Measurements from ENCODE around the gene SAMD13. TPM values are rescaled to one million over a fixed set of nuclear protein-coding genes. Genes with fewer than 3 reads are reported as not detected.
A peak's percentile ranks its signal among the peaks of the same experiment; 100 is the strongest.

The SAMD13 gene
- total and polyA plus RNA-seq, 4 donors: 0.30 to 3.4 (median 0.65) TPM

GRCh38 chr1:84293766-84294165 lies 7.7 kb upstream of the SAMD13 start:
- peaks cover 0 to 4% (median 0%) of the 10 kb centered on the region in 4 donors for H3K9me3 ChIP-seq (ENCODE audit: control insufficient read depth in 4 of 4, insufficient read depth in 3 of 4, low read length in 3 of 4)
- no peak overlapping the region for H3K4me3 ChIP-seq
- H3K36me3 ChIP-seq (ENCODE audit: control insufficient read depth in 4 of 4, insufficient read depth in 4 of 4, low read length in 4 of 4): no peaks in the 10 kb centered on the region
- no peak overlapping the region for H3K27ac ChIP-seq (ENCODE audit: low read depth in 1 of 2, low read length in 1 of 2)
- no peak overlapping the region for H3K9ac ChIP-seq (ENCODE audit: insufficient read depth in 1 of 2, low read length in 2 of 2)
- 88 to 89% methylated on average over 2 of the region's 2 CpGs for WGBS, 2 donors
- peaks cover 0 to 2% (median 0%) of the 10 kb centered on the region in 5 donors for H3K4me1 ChIP-seq (ENCODE audit: control insufficient read depth in 5 of 5, insufficient read depth in 5 of 5, low read length in 5 of 5)
- no peak for TF ChIP-seq CTCF (IDR thresholded peaks at IDR 0.05; ENCODE audit: control extremely low read depth, extremely low read depth)
- no peaks in the 10 kb centered on the region for H3K27me3 ChIP-seq (ENCODE audit: control insufficient read depth in 3 of 3, insufficient read depth in 3 of 3, low read length in 2 of 3)
- no peak for DNase-seq
- no peak for ATAC-seq (ENCODE audit: insufficient read depth, low FRiP score)

GRCh38 chr1:84294751-84295150 lies 6.8 kb upstream of the SAMD13 start:
- ATAC-seq (ENCODE audit: insufficient read depth, low FRiP score) (no peak), DNase-seq (no peak)
- peaks cover 0 to 2% (median 0%) of the 10 kb centered on the region in 4 donors for H3K9me3 ChIP-seq (ENCODE audit: control insufficient read depth in 4 of 4, insufficient read depth in 3 of 4, low read length in 3 of 4)
- no peak overlapping the region for H3K9ac ChIP-seq (ENCODE audit: insufficient read depth in 1 of 2, low read length in 2 of 2)
- no peak overlapping the region for H3K4me3 ChIP-seq
- H3K4me1 ChIP-seq (ENCODE audit: control insufficient read depth in 5 of 5, insufficient read depth in 5 of 5, low read length in 5 of 5): peaks cover 0 to 3% (median 2%) of the 10 kb centered on the region in 5 donors
- no peak for TF ChIP-seq CTCF (IDR thresholded peaks at IDR 0.05; ENCODE audit: control extremely low read depth, extremely low read depth)
- 93% methylated on average over 3 of the region's 3 CpGs for WGBS, 2 donors
- H3K27ac ChIP-seq (ENCODE audit: low read depth in 1 of 2, low read length in 1 of 2): no peak overlapping the region
- no peaks in the 10 kb centered on the region for H3K36me3 ChIP-seq (ENCODE audit: control insufficient read depth in 4 of 4, insufficient read depth in 4 of 4, low read length in 4 of 4)
- H3K27me3 ChIP-seq (ENCODE audit: control insufficient read depth in 3 of 3, insufficient read depth in 3 of 3, low read length in 2 of 3): no peaks in the 10 kb centered on the region

GRCh38 chr1:84297546-84298244 lies 3.8 kb upstream of the SAMD13 start:
- ATAC-seq (ENCODE audit: insufficient read depth, low FRiP score): no peak
- Histone ChIP-seq H3K9me3 (ENCODE audit: control insufficient read depth in 4 of 4, insufficient read depth in 3 of 4, low read length in 3 of 4) (peaks cover 0 to 2% (median 0%) of the 10 kb centered on the region in 4 donors), H3K27me3 (ENCODE audit: control insufficient read depth in 3 of 3, insufficient read depth in 3 of 3, low read length in 2 of 3) (no peaks in the 10 kb centered on the region), H3K27ac (ENCODE audit: low read depth in 1 of 2, low read length in 1 of 2) (no peak overlapping the region), H3K4me1 (ENCODE audit: control insufficient read depth in 5 of 5, insufficient read depth in 5 of 5, low read length in 5 of 5) (peaks cover 3 to 29% (median 7%) of the 10 kb centered on the region in 5 donors), H3K4me3 (no peak overlapping the region), H3K36me3 (ENCODE audit: control insufficient read depth in 4 of 4, insufficient read depth in 4 of 4, low read length in 4 of 4) (no peaks in the 10 kb centered on the region), H3K9ac (ENCODE audit: insufficient read depth in 1 of 2, low read length in 2 of 2) (peak overlapping the region in 1 of 2 donors; percentile 12)
- DNase-seq: no peak
- TF ChIP-seq CTCF (IDR thresholded peaks at IDR 0.05; ENCODE audit: control extremely low read depth, extremely low read depth): no peak
- WGBS, 2 donors: 66 to 75% methylated on average over 10 of the region's 10 CpGs
